AG10803 (cell line): Measurements from ENCODE around the gene PEX11G.

Experiments used
- DNase-seq: peaks from one replicate; pipeline ENCODE4 v3.0.0; 2010; ENCODE audit warnings: low read depth
- H3K4me3 ChIP-seq: 2 replicates; pipeline ENCODE4 v1.5.1; 2011; ENCODE audit warnings: mild to moderate bottlenecking, low read length, control low read depth
- TF ChIP-seq, protein P1 (sequence below): conservative IDR thresholded peaks from 2 replicates; pipeline ENCODE4 v1.5.1; 2011; ENCODE audit warnings: mild to moderate bottlenecking, low read length, control low read depth, inconsistent platforms

The PEX11G gene

GRCh38 chr19:7489609-7490044 is 792 bp upstream of the PEX11G start:
- no peak overlapping the region for H3K4me3 ChIP-seq

GRCh38 chr19:7486923-7487322 is 1.9 kb downstream of the PEX11G start:
- H3K4me3 ChIP-seq = no peak overlapping the region
- TF ChIP-seq, protein P1, sequence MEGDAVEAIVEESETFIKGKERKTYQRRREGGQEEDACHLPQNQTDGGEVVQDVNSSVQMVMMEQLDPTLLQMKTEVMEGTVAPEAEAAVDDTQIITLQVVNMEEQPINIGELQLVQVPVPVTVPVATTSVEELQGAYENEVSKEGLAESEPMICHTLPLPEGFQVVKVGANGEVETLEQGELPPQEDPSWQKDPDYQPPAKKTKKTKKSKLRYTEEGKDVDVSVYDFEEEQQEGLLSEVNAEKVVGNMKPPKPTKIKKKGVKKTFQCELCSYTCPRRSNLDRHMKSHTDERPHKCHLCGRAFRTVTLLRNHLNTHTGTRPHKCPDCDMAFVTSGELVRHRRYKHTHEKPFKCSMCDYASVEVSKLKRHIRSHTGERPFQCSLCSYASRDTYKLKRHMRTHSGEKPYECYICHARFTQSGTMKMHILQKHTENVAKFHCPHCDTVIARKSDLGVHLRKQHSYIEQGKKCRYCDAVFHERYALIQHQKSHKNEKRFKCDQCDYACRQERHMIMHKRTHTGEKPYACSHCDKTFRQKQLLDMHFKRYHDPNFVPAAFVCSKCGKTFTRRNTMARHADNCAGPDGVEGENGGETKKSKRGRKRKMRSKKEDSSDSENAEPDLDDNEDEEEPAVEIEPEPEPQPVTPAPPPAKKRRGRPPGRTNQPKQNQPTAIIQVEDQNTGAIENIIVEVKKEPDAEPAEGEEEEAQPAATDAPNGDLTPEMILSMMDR = no peak
- DNase-seq = no peak

More at GRCh38 chr19:7489609-7490044, 792 bp upstream of the PEX11G start:
- TF ChIP-seq, protein P1 = no peak
- DNase-seq = no peak

- TF ChIP-seq, protein P1 = no peak
- no peak for DNase-seq
- no peak overlapping the region for H3K4me3 ChIP-seq
Measured at GRCh38 chr19:7483720-7484201, 5.1 kb downstream of the PEX11G start.

DNA sequence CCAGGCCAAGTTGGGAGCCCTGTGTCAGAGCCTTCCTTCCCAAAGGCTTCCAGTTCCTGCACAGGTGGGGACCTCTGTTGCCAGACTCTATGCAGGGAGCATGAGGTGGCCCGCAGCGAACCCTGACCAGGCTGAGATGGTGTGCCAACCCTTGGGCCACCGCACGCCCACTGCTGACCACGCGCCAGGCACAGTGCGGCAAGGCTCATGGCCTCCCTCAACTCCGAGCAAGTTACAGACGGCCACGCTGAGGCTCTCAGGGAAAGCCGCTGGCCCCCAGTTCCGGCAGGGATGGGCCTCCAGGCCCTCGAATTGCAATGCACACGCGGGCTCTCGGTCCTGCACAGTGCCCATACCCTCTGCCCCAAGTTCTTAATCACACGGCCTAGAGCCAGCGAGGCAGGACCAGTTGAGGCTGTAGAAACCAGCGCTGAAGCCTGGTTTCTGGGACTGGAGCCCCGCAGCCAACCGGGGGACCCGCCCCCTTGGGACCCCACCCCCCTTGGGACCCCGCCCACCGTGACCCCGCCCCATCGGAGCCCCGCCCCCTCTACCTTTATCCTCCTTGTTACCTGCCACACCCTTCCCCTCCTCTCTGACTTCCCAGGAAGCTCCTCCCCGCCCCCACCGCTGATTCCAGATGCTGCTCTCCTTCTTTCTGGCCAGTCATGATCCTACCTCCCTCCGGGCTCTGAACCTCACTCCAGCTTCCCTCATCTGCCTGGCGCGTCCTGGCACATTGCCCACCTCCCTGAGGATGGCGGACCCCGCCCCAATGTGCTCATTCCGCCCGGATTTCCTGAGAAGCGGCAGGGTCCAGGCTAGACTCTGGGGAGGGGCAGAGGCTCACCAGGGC is 6.0 kb downstream of the PEX11G start:
- DNase-seq = no peak
- TF ChIP-seq, protein P1 = no peak
- H3K4me3 ChIP-seq = no peak overlapping the region

DNA sequence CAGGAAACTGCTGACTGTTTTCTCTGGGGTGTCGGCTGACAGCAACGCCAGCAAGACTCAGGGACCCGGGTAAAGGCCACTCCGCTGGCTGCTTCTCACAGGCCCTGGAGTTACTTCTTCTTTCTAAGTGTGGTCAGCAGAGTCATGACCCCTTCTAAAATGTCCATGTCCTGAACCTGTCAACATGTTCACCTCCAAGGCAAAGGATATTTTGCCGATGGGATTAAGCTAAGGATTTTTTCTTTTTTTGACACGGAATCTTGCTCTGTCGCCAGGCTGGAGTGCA is 7.9 kb downstream of the PEX11G start:
- no peak for DNase-seq
- TF ChIP-seq, protein P1 = no peak
- H3K4me3 ChIP-seq = no peak overlapping the region

- DNase-seq = no peak
- TF ChIP-seq, protein P1 = no peak
- no peak overlapping the region for H3K4me3 ChIP-seq
Measured at GRCh38 chr19:7480222-7480969, 8.4 kb downstream of the PEX11G start.
